GM18502 (cell line): ENCODE results near the gene CERS2.

Experiments used
- ATAC-seq: cut with Tn5 transposase; IDR thresholded peaks from one replicate; pipeline ENCODE4 v1.9.1; 2021; ENCODE audit warnings: mild to moderate bottlenecking; ENCODE audit not compliant: unreplicated experiment, poor library complexity

CERS2 gene

DNA sequence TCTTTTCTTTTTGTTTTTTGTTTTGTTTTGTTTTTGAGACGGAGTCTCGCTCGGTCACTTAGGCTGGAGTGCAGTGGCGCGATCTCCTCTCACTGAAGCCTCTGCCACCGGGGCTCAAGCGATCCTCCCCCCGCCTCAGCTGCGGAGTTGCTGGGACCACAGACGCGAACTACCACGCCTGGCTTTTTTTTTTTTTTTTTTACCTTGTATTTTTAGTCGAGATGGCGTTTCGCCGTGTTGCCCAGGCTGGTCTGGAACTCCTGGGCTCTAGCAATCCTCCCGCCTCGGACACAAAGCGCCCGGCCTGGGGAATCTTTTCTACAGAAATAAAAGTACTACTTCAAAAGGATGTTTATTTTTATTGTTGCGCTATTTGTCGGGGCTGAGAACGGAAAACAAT, 49.6 kb downstream of the CERS2 start:
- ATAC-seq, result no peak

DNA sequence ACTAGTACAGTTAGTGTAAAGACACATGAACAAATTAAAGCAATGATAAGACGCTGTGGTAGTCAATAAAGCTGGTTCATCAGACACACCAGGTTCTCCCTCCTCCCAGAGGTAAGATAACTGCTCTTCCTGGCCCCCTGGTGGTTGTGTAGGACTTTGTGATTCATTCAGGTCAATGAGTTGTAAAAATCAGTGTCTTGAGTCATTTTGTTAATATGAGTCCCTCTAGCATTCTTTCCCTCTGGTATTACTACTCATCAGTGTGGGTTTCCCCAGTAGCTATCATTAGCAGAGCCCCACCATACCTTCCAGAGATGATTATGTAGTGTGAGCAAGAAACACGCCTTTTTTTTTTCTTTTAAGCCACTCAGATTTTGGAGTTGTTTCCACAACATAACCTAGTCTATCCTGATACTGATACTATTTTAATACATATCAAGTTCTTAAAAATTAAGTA, 52.1 kb downstream of the CERS2 start:
- peak; percentile 58 for ATAC-seq

DNA sequence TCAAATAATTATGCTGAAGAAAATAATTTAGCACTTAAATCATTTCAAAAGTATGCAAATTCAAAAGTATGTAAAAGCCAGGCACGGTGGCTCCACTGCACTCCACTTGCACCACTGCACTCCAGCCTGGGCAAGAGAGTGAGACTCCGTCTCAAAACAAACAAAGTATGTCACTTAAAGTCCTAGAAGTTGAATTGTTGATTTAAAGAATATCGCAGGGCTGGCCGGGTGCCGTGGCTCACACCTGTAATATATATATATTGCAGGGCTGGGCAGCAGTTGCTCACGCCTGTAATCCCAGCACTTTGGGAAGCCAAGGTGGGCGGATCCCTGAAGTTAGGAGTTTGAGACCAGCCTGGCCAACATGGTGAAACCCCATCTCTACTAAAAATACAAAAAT, 57.2 kb downstream of the CERS2 start:
- no peak for ATAC-seq
